HepG2 (cell line): ENCODE measurements around the gene PIM1. TPM values are rescaled to one million over a fixed set of nuclear protein-coding genes. Genes with fewer than 3 reads are reported as not detected.

ENCODE experiments used
- EEA1 ChIP-seq: sonication (generic); formaldehyde crosslinking; IDR thresholded peaks from 2 replicates; pipeline ENCODE4 v1.5.1; 2020; ENCODE audit warnings: mild to moderate bottlenecking, missing genetic modification reagents, borderline replicate concordance
- GTF2F1 ChIP-seq: fragments of 150-350 bp; IDR thresholded peaks from 2 replicates; pipeline ENCODE4 v1.6.1; 2014; ENCODE audit warnings: low read length
- IRX3 ChIP-seq: sonication (generic); formaldehyde crosslinking; IDR thresholded peaks from 2 replicates; pipeline ENCODE4 v1.8.1; 2023; ENCODE audit warnings: mild to moderate bottlenecking, low read depth, missing genetic modification reagents, borderline replicate concordance
- MAF1 ChIP-seq: sonication (generic); formaldehyde crosslinking; IDR thresholded peaks from 2 replicates; pipeline ENCODE4 v1.5.0; 2020; ENCODE audit warnings: missing genetic modification reagents, borderline replicate concordance
- MATR3 ChIP-seq: sonication (generic); formaldehyde crosslinking; IDR thresholded peaks from 2 replicates; pipeline ENCODE4 v1.4.0; 2020; ENCODE audit warnings: missing genetic modification reagents
- NAIF1 ChIP-seq: sonication (generic); formaldehyde crosslinking; IDR thresholded peaks from 2 replicates; pipeline ENCODE4 v1.5.0; 2020; ENCODE audit warnings: mild to moderate bottlenecking, missing genetic modification reagents, borderline replicate concordance
- PAWR ChIP-seq: sonication (generic); formaldehyde crosslinking; IDR thresholded peaks from 2 replicates; pipeline ENCODE4 v1.4.0; 2020; ENCODE audit warnings: missing genetic modification reagents, mild to moderate bottlenecking, borderline replicate concordance
- POLR2G ChIP-seq: fragments of 200-400 bp; formaldehyde crosslinking; IDR thresholded peaks from 2 replicates; pipeline ENCODE4 v1.6.1; 2018; ENCODE audit warnings: mild to moderate bottlenecking, low read depth, low read length, moderate library complexity
- RORA ChIP-seq: sonication (generic); formaldehyde crosslinking; IDR thresholded peaks from 2 replicates; pipeline ENCODE4 v1.5.0; 2020; ENCODE audit warnings: mild to moderate bottlenecking, missing genetic modification reagents, moderate library complexity
- STAT5B ChIP-seq: sonication (generic); formaldehyde crosslinking; IDR thresholded peaks from 2 replicates; pipeline ENCODE4 v1.4.0; 2020; ENCODE audit warnings: missing genetic modification reagents
- THAP11 ChIP-seq: IDR thresholded peaks from 2 replicates; pipeline ENCODE4 v1.6.1; 2016; ENCODE audit warnings: missing biosample characterization, missing genetic modification reagents
- XBP1 ChIP-seq: sonication (generic); formaldehyde crosslinking; IDR thresholded peaks from 2 replicates; pipeline ENCODE4 v1.5.0; 2020; ENCODE audit warnings: missing genetic modification reagents
- ZNF251 ChIP-seq: sonication (generic); formaldehyde crosslinking; IDR thresholded peaks from 2 replicates; pipeline ENCODE4 v1.9.0; 2021; ENCODE audit warnings: mild to moderate bottlenecking, missing genetic modification reagents
- ZNF263 ChIP-seq: sonication (generic); formaldehyde crosslinking; IDR thresholded peaks from 2 replicates; pipeline ENCODE4 v1.4.0; 2020; ENCODE audit warnings: missing genetic modification reagents
- ZNF432 ChIP-seq: sonication (generic); formaldehyde crosslinking; IDR thresholded peaks from 2 replicates; pipeline ENCODE4 v1.5.0; 2020; ENCODE audit warnings: missing genetic modification reagents, mild to moderate bottlenecking, borderline replicate concordance
- polyA plus RNA-seq, 8 experiments: library from polyadenylated mRNA; depleted of rRNA in 3 of 8; stranded (reverse) in 7 of 8; unstranded in 1 of 8; fragments of >200 nt; fragmentation: Illumina TruSeq in 4 of 8; extraction: Trizol in 4 of 8; gene quantifications; 2 replicates each; pipeline versions ENCODE4 v1.2.1 to v1.2.3, GENCODE V29; 2011 to 2016; ENCODE audit warnings: low read depth in 4 of 8, missing spikeins in 1 of 8, mixed read lengths in 1 of 8; ENCODE audit not compliant: insufficient read depth in 1 of 8
- total RNA-seq, 5 experiments: library from RNA; depleted of rRNA; stranded (reverse); fragments of >200 nt; fragmentation: Illumina TruSeq; extraction: Trizol; gene quantifications; 2 replicates each; pipeline ENCODE4 v1.2.3, GENCODE V29; 2016; ENCODE audit warnings: low read depth in 1 of 5
- TF ChIP-seq, protein P1 (sequence below): sonication (generic); formaldehyde crosslinking; IDR thresholded peaks from 2 replicates; pipeline ENCODE4 v1.5.0; 2020; ENCODE audit warnings: mild to moderate bottlenecking, missing genetic modification reagents
- TF ChIP-seq, protein P2 (sequence below): fragments of 450-650 bp; IDR thresholded peaks from 2 replicates; pipeline ENCODE4 v1.6.1; 2017; ENCODE audit warnings: mild to moderate bottlenecking
- TF ChIP-seq, protein P3 (sequence below): sonication (generic); formaldehyde crosslinking; IDR thresholded peaks from 2 replicates; pipeline ENCODE4 v1.4.0; 2020; ENCODE audit warnings: missing genetic modification reagents, borderline replicate concordance
- TF ChIP-seq, protein P4 (sequence below): IDR thresholded peaks from 2 replicates; pipeline ENCODE4 v1.6.1; 2016; ENCODE audit warnings: missing biosample characterization, missing genetic modification reagents, low read depth

Gene PIM1
- total and polyA plus RNA-seq, 2 of the 13 experiments (the other 11 are each of a cell fraction or from before 2014, with no cell fraction given), result 29.4 to 117 TPM

DNA sequence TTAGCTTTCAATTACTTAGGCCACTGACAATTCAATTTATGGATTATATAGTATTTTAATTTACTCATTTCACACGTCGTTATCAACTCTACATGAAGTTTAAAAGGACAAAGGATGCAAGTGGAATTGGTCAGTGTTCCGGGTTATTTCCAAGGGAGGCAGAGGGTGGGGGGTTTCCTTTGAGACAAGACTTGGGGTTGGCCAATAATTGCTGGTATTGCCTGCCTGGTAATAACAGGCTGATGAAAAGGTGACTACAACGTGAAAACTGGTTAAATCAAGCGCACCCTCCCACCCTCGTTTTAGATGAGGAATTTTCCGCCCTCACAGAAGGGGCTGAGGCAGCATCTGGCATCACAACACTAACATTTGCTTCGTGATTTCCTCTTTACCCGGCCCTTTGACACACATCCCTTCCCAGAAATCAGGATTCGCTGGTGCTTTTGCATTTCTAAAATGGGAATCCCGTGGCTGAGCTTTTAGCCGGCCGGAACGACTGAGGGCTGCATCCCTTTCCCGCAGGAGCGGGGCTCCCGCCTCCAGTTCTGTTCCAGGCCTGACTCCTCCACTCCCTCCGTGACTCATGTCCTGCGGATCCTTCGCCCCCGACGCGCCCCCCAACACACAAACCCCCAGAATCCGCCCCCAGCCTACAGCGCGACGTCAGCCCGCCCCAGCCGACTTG lies 999 bp upstream of the PIM1 start (continued):
- TF ChIP-seq, protein P1, sequence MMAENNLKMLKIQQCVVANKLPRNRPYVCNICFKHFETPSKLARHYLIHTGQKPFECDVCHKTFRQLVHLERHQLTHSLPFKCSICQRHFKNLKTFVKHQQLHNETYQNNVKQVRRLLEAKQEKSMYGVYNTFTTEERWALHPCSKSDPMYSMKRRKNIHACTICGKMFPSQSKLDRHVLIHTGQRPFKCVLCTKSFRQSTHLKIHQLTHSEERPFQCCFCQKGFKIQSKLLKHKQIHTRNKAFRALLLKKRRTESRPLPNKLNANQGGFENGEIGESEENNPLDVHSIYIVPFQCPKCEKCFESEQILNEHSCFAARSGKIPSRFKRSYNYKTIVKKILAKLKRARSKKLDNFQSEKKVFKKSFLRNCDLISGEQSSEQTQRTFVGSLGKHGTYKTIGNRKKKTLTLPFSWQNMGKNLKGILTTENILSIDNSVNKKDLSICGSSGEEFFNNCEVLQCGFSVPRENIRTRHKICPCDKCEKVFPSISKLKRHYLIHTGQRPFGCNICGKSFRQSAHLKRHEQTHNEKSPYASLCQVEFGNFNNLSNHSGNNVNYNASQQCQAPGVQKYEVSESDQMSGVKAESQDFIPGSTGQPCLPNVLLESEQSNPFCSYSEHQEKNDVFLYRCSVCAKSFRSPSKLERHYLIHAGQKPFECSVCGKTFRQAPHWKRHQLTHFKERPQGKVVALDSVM (CRISPR knock-in tag), result no peak
- TF ChIP-seq THAP11 (CRISPR knock-in tag) (no peak), MAF1 (CRISPR knock-in tag) (no peak), ZNF263 (CRISPR knock-in tag) (no peak), ZNF432 (no peak), POLR2G (0 out of 2 replicates have a peak, but pooled peaks have one; percentile 31), IRX3 (CRISPR knock-in tag) (0 out of 2 replicates have a peak, but pooled peaks have one; percentile 8), NAIF1 (CRISPR knock-in tag) (no peak; the same call in 1 of the 2 replicates), STAT5B (CRISPR knock-in tag) (no peak), MATR3 (CRISPR knock-in tag) (no peak), ZNF251 (CRISPR knock-in tag) (no peak), EEA1 (CRISPR knock-in tag) (peak; percentile 32; the same call in 1 of the 2 replicates), PAWR (CRISPR knock-in tag) (no peak), XBP1 (CRISPR knock-in tag) (no peak), GTF2F1 (no peak), RORA (CRISPR knock-in tag) (0 out of 2 replicates have a peak, but pooled peaks have one; percentile 7)
- TF ChIP-seq, protein P2, sequence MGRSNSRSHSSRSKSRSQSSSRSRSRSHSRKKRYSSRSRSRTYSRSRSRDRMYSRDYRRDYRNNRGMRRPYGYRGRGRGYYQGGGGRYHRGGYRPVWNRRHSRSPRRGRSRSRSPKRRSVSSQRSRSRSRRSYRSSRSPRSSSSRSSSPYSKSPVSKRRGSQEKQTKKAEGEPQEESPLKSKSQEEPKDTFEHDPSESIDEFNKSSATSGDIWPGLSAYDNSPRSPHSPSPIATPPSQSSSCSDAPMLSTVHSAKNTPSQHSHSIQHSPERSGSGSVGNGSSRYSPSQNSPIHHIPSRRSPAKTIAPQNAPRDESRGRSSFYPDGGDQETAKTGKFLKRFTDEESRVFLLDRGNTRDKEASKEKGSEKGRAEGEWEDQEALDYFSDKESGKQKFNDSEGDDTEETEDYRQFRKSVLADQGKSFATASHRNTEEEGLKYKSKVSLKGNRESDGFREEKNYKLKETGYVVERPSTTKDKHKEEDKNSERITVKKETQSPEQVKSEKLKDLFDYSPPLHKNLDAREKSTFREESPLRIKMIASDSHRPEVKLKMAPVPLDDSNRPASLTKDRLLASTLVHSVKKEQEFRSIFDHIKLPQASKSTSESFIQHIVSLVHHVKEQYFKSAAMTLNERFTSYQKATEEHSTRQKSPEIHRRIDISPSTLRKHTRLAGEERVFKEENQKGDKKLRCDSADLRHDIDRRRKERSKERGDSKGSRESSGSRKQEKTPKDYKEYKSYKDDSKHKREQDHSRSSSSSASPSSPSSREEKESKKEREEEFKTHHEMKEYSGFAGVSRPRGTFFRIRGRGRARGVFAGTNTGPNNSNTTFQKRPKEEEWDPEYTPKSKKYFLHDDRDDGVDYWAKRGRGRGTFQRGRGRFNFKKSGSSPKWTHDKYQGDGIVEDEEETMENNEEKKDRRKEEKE, result no peak
- TF ChIP-seq, protein P3, sequence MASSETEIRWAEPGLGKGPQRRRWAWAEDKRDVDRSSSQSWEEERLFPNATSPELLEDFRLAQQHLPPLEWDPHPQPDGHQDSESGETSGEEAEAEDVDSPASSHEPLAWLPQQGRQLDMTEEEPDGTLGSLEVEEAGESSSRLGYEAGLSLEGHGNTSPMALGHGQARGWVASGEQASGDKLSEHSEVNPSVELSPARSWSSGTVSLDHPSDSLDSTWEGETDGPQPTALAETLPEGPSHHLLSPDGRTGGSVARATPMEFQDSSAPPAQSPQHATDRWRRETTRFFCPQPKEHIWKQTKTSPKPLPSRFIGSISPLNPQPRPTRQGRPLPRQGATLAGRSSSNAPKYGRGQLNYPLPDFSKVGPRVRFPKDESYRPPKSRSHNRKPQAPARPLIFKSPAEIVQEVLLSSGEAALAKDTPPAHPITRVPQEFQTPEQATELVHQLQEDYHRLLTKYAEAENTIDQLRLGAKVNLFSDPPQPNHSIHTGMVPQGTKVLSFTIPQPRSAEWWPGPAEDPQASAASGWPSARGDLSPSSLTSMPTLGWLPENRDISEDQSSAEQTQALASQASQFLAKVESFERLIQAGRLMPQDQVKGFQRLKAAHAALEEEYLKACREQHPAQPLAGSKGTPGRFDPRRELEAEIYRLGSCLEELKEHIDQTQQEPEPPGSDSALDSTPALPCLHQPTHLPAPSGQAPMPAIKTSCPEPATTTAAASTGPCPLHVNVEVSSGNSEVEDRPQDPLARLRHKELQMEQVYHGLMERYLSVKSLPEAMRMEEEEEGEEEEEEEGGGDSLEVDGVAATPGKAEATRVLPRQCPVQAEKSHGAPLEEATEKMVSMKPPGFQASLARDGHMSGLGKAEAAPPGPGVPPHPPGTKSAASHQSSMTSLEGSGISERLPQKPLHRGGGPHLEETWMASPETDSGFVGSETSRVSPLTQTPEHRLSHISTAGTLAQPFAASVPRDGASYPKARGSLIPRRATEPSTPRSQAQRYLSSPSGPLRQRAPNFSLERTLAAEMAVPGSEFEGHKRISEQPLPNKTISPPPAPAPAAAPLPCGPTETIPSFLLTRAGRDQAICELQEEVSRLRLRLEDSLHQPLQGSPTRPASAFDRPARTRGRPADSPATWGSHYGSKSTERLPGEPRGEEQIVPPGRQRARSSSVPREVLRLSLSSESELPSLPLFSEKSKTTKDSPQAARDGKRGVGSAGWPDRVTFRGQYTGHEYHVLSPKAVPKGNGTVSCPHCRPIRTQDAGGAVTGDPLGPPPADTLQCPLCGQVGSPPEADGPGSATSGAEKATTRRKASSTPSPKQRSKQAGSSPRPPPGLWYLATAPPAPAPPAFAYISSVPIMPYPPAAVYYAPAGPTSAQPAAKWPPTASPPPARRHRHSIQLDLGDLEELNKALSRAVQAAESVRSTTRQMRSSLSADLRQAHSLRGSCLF (CRISPR knock-in tag), result no peak
- TF ChIP-seq, protein P4, sequence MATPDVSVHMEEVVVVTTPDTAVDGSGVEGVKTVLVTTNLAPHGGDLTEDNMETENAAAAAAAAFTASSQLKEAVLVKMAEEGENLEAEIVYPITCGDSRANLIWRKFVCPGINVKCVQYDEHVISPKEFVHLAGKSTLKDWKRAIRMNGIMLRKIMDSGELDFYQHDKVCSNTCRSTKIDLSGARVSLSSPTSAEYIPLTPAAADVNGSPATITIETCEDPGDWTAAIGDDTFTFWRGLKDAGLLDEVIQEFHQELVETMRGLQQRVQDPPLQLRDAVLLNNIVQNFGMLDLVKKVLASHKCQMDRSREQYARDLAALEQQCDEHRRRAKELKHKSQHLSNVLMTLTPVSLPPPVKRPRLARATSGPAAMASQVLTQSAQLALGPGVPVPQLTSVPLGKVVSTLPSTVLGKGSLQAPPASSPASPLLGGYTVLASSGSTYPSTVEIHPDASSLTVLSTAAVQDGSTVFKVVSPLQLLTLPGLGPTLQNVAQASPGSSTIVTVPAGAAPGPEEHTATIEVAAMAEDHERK, result no peak
